Measurements from ENCODE around the gene UGT1A5. TPM values are rescaled to one million over a fixed set of nuclear protein-coding genes. Genes with fewer than 3 reads are reported as not detected.

The UGT1A5 gene
- total RNA-seq, 1 donor from 2014 or later = not detected

GRCh38 chr2:233822101-233822771, 109.5 kb downstream of the UGT1A5 start:
- DNase-seq = no peak
- H3K27ac ChIP-seq (replicated peaks) = no peak overlapping the region
- H3K36me3 ChIP-seq = no peaks in the 10 kb centered on the region
- no peaks in the 10 kb centered on the region for H3K4me1 ChIP-seq
- TF ChIP-seq CTCF (IDR thresholded peaks at IDR 0.05; ENCODE audit: borderline replicate concordance) = no peak
- no peak overlapping the region for H3K4me3 ChIP-seq
- intact Hi-C loops (cut with micrococcal nuclease) = no loop called here
- peaks cover 30% of the 10 kb centered on the region for H3K27me3 ChIP-seq (ENCODE audit: low read depth)
- H3K9me3 ChIP-seq (replicated peaks) = peaks cover 8% of the 10 kb centered on the region

Other genes starting within 250 kb of the UGT1A5 start
- gene USP40, start 146.1 kb upstream of the UGT1A5 start, total RNA-seq = 20.0 TPM
- gene UGT1A8, start 95.3 kb upstream of the UGT1A5 start, total RNA-seq = not detected
- not detected for gene UGT1A10, start 76.5 kb upstream of the UGT1A5 start, total RNA-seq
- gene UGT1A9, start 41.0 kb upstream of the UGT1A5 start, total RNA-seq = not detected
- gene UGT1A7, start 31.0 kb upstream of the UGT1A5 start, total RNA-seq = not detected
- gene UGT1A6, start 20.0 kb upstream of the UGT1A5 start, total RNA-seq = not detected
- not detected for gene UGT1A4, start 5.8 kb downstream of the UGT1A5 start, total RNA-seq
- not detected for gene UGT1A3, start 16.1 kb downstream of the UGT1A5 start, total RNA-seq
- gene UGT1A1, start 47.4 kb downstream of the UGT1A5 start, total RNA-seq = not detected
- gene MROH2A, start 65.4 kb downstream of the UGT1A5 start, total RNA-seq = not detected
- 0.36 TPM for gene HJURP, start 141.6 kb downstream of the UGT1A5 start, total RNA-seq
- gene TRPM8, start 204.5 kb downstream of the UGT1A5 start, total RNA-seq = not detected